GM23248 (cell line): Measurements from ENCODE around the gene HOXC13. TPM values are rescaled to one million over a fixed set of nuclear protein-coding genes. Genes with fewer than 3 reads are reported as not detected.

ENCODE experiments used
- DNase-seq: peaks from one replicate; pipeline ENCODE4 v3.0.0-alpha.2; 2015
- H2AFZ ChIP-seq: fragments of 200-600 bp; sonication (generic); 2 replicates; pipeline ENCODE4 v1.6.1; 2016; ENCODE audit warnings: antibody characterized with exemption
- H3F3A ChIP-seq: fragments of 200-600 bp; sonication (generic); 2 replicates; pipeline ENCODE4 v1.6.1; 2016; ENCODE audit warnings: mild to moderate bottlenecking, antibody characterized with exemption, mixed run types; ENCODE audit not compliant: insufficient read depth
- H3K27ac ChIP-seq: fragments of 200-600 bp; sonication (generic); 2 replicates; pipeline ENCODE4 v1.5.1; 2016; ENCODE audit warnings: mild to moderate bottlenecking
- H3K27me3 ChIP-seq: fragments of 200-600 bp; sonication (generic); replicated peaks from 2 replicates; pipeline ENCODE4 v1.6.1; 2016; ENCODE audit warnings: mild to moderate bottlenecking; ENCODE audit not compliant: insufficient read depth
- H3K36me3 ChIP-seq: fragments of 200-600 bp; sonication (generic); 2 replicates; pipeline ENCODE4 v1.6.1; 2016; ENCODE audit warnings: low read depth, mild to moderate bottlenecking
- H3K4me1 ChIP-seq: fragments of 200-600 bp; sonication (generic); 2 replicates; pipeline ENCODE4 v1.6.1; 2016; ENCODE audit warnings: mild to moderate bottlenecking; ENCODE audit not compliant: insufficient read depth
- H3K4me2 ChIP-seq: fragments of 200-600 bp; sonication (generic); one replicate; pipeline ENCODE4 v1.6.1; 2016; ENCODE audit warnings: mild to moderate bottlenecking; ENCODE audit not compliant: unreplicated experiment
- H3K4me3 ChIP-seq: fragments of 200-600 bp; sonication (generic); 2 replicates; pipeline ENCODE4 v1.5.1; 2016; ENCODE audit warnings: mild to moderate bottlenecking
- H3K79me2 ChIP-seq: fragments of 200-600 bp; sonication (generic); 2 replicates; pipeline ENCODE4 v1.6.1; 2016; ENCODE audit warnings: mild to moderate bottlenecking; ENCODE audit not compliant: insufficient read depth
- H3K9ac ChIP-seq: fragments of 200-600 bp; sonication (generic); 2 replicates; pipeline ENCODE4 v1.6.1; 2016; ENCODE audit warnings: mild to moderate bottlenecking
- H3K9me2 ChIP-seq: fragments of 200-600 bp; sonication (generic); 2 replicates; pipeline ENCODE4 v1.6.1; 2016; ENCODE audit warnings: mixed run types, mild to moderate bottlenecking, moderate library complexity; ENCODE audit not compliant: insufficient read depth
- H3K9me3 ChIP-seq: fragments of 200-600 bp; sonication (generic); one replicate; pipeline ENCODE4 v1.6.1; 2017; ENCODE audit warnings: low read depth
- H4K20me1 ChIP-seq: fragments of 200-600 bp; sonication (generic); 2 replicates; pipeline ENCODE4 v1.6.0; 2016; ENCODE audit not compliant: insufficient read depth
- EZH2 ChIP-seq: fragments of 200-600 bp; sonication (generic); IDR thresholded peaks from 2 replicates; pipeline ENCODE4 v1.6.1; 2018; ENCODE audit warnings: antibody characterized with exemption, mild to moderate bottlenecking; ENCODE audit not compliant: insufficient read depth, poor library complexity, severe bottlenecking
- EZH2phosphoT487 ChIP-seq: fragments of 200-600 bp; sonication (generic); IDR thresholded peaks from 2 replicates; pipeline ENCODE4 v1.6.1; 2018; ENCODE audit warnings: antibody characterized with exemption, moderate library complexity, mild to moderate bottlenecking, low read depth; ENCODE audit not compliant: insufficient read depth
- WGBS, 2 experiments: methylation state at CpG; one replicate each; pipeline ENCODE4 v1.1.6; 2015 to 2017; ENCODE audit warnings: low lambda C conversion rate in 2 of 2, low coverage in 1 of 2; ENCODE audit errors: missing lambda C conversion rate in 2 of 2; 5-methylcytosine and 5-hydroxymethylcytosine counted together
- in situ Hi-C: fragments of 300-500 bp; cut with MboI; formaldehyde crosslinking; loops from 2 replicates; pipeline ENCODE4 v1.15.0; 2020
- polyA plus RNA-seq: library from polyadenylated mRNA; unstranded; fragments of >200 nt; fragmentation: Nextera tagmentation; extraction: Ambion mirVana; gene quantifications from 2 replicates; pipeline ENCODE4 v1.2.1, GENCODE V29; 2016
- total RNA-seq: library from RNA; depleted of rRNA; stranded (reverse); fragments of >200 nt; shearing (Covaris generic); gene quantifications from 2 replicates; pipeline ENCODE4 v1.2.3, GENCODE V29; 2014

Gene HOXC13
- total and polyA plus RNA-seq, 2 experiments from 2014 or later, result not detected

DNA sequence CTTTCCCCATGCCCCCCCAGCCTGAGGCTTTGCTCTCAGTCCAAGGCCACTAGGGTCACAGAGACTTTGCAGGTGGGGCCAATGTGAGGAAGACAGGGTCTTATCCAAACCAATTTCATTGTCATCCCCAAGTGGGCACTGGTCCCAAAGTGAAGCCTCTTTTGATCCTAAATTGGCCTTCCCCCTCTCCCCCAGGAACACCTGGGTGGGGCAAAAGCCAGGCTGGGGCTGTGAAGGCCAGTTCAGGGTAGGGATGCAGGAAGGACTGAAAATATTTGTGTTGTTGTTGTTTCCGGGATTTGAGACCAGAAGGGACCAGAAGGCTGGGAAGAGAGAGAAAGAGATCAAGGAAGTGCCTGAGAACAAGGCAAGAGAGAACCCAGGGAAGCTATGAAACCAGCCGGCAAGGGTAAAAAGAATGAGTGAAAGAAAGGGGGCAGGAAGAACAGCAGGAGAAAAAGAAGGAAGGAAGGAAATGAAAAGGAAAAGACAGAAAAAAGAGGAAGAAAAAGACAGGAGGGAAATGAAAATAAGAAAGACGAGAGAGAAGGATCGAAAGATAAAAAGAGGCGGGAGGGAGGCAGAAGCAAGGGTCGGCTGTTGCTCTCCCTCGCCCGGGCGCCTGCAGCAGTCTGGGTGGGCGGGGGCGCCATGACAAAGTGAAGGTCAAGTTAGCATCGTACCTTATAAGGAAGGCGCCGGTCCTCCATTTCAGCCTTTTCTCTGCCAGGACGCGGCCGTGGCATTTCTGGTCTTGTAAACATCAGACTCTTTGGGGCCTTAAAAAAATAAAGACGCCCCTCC lies 26.9 kb downstream of the HOXC13 start:
- H4K20me1 ChIP-seq, result no peaks in the 10 kb centered on the region
- no peak overlapping the region for H3K4me2 ChIP-seq
- TF ChIP-seq EZH2phosphoT487 (no peak), EZH2 (peak; percentile 83)
- H3F3A ChIP-seq, result no peaks in the 10 kb centered on the region
- H3K9me3 ChIP-seq, result no peaks in the 10 kb centered on the region
- H3K79me2 ChIP-seq, result no peaks in the 10 kb centered on the region
- H3K36me3 ChIP-seq, result no peaks in the 10 kb centered on the region
- no peak for DNase-seq
- 5% methylated on average over 17 to 18 of the region's 18 CpGs for WGBS, 2 experiments
- H3K4me1 ChIP-seq, result no peaks in the 10 kb centered on the region
- H3K9me2 ChIP-seq, result no peaks in the 10 kb centered on the region
- H3K4me3 ChIP-seq, result no peak overlapping the region
- H2AFZ ChIP-seq, result no peak overlapping the region
- H3K27me3 ChIP-seq, result peaks cover 99% of the 10 kb centered on the region
- in situ Hi-C loops, result no loop called here
- no peak overlapping the region for H3K27ac ChIP-seq
- H3K9ac ChIP-seq, result no peak overlapping the region

DNA sequence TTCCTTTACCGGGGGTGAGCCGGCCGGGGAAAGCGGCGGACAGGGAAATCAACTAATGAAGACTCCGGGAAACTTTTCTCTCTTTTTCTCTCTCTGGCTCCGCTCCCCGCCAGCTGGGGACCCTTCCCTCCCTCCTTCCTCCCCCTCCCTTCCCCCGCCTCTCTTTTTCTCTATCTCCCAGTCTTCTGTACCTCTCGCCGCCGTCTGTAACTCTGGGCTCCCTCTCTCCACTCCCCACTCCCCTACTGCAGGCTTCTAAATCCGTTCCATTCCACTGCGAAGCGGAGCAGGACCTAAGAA lies 27.4 kb downstream of the HOXC13 start:
- no peak; the same call in 1 of the 2 replicates for TF ChIP-seq EZH2phosphoT487
- Histone ChIP-seq H3K4me2 (no peak overlapping the region), H4K20me1 (no peaks in the 10 kb centered on the region), H3K9ac (no peak overlapping the region), H3K79me2 (no peaks in the 10 kb centered on the region), H3K27ac (no peak overlapping the region), H3K36me3 (no peaks in the 10 kb centered on the region), H3K4me1 (no peaks in the 10 kb centered on the region), H3K9me2 (no peaks in the 10 kb centered on the region), H3F3A (no peaks in the 10 kb centered on the region), H2AFZ (no peak overlapping the region), H3K9me3 (no peaks in the 10 kb centered on the region), H3K27me3 (peaks cover 99% of the 10 kb centered on the region), H3K4me3 (no peak overlapping the region)
- no peak for DNase-seq
- in situ Hi-C loops, result no loop called here
- WGBS, 2 experiments, result 20 to 32% methylated on average over 9 to 15 of the region's 15 CpGs

DNA sequence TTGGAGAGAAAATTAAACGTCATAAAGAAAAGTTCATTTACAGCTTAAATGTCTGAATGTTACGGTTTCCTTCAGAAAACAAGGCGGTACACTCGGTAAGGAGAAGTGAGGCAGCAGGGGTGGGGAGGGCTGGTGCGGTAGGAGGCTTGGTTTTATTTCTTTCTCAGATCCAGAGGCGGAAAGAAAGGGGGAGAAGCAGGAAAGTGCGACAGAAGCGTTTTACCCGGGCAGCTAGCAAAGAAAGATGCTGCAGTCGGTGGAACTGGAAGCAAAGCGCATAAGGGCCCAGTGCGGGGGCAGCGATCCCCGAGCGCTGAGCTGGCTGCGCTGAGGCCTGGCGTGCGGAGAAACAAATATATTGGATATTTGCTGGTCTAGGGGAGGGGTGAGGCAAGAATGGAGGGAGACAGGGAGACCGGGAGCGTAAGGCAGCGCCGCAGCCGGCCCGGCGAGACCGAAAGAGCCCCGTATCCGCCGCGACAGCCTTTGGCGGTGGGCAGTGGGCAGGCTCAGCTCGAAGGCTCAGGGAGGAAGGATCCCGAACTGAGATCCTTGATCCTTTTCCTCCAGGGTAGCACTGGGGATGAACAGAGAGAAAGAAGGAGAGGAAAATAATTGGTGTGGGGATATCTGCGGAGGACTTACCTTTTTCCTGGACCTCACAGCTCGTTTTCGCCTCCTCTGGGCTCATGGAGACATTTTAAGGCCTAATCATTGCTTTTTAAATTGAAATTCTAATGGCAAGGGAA lies 27.9 kb downstream of the HOXC13 start:
- Histone ChIP-seq H3K79me2 (no peaks in the 10 kb centered on the region), H3K9me2 (no peaks in the 10 kb centered on the region), H3K4me2 (no peak overlapping the region), H3K36me3 (no peaks in the 10 kb centered on the region), H3K4me3 (no peak overlapping the region), H3F3A (no peaks in the 10 kb centered on the region), H3K27ac (no peak overlapping the region), H3K9ac (no peak overlapping the region), H2AFZ (no peak overlapping the region), H4K20me1 (no peaks in the 10 kb centered on the region), H3K9me3 (no peaks in the 10 kb centered on the region), H3K4me1 (no peaks in the 10 kb centered on the region), H3K27me3 (peaks cover 99% of the 10 kb centered on the region)
- TF ChIP-seq EZH2phosphoT487, result no peak; the same call in 1 of the 2 replicates
- peak; percentile 64 for TF ChIP-seq EZH2
- no peak for DNase-seq
- WGBS, 2 experiments, result 35 to 36% methylated on average over 27 to 36 of the region's 36 CpGs
- in situ Hi-C loops, result no loop called here

DNA sequence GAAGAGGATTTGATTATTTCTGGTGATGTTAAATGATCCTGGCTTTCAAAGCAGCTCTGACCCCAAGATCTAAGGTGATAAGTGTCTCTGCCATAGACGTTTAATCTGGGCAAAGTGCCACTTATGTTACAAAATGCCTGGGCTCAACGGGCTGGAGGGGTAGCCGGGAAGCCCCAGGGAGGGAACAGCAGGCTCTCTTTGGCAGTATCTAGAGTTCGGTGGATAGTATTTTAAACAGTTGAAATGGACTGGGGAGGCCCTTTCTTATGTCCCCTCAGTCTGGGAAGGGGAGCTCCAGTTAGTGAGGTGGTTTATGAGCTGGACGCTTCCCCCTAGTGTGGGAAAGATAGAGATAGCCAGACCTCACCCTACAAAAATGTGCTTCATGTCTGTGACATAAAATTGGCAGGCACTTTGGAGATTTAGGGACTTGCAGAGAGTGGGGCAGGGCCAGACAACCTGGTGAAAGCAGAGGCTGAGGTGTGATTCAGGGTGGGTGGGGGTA lies 28.8 kb downstream of the HOXC13 start:
- Histone ChIP-seq H3K9me3 (no peaks in the 10 kb centered on the region), H3K36me3 (no peaks in the 10 kb centered on the region), H3K79me2 (no peaks in the 10 kb centered on the region), H3K4me1 (no peaks in the 10 kb centered on the region), H3K27me3 (peaks cover 99% of the 10 kb centered on the region), H4K20me1 (no peaks in the 10 kb centered on the region), H3F3A (no peaks in the 10 kb centered on the region), H2AFZ (no peak overlapping the region), H3K9me2 (no peaks in the 10 kb centered on the region), H3K4me3 (no peak overlapping the region), H3K4me2 (no peak overlapping the region), H3K9ac (no peak overlapping the region), H3K27ac (no peak overlapping the region)
- no peak for TF ChIP-seq EZH2
- no peak for TF ChIP-seq EZH2phosphoT487
- in situ Hi-C loops, result no loop called here
- 21 to 32% methylated on average over 5 of the region's 5 CpGs for WGBS, 2 experiments
- DNase-seq, result no peak
